Stimulated activated CD8-positive, alpha-beta memory T cell treated with anti-CD3 and anti-CD28 coated beads, Interleukin-15, amount 100 ng/mL, for 1 hour (primary cell): ENCODE data around the gene ABHD12.

Experiments used
- DNase-seq: peaks from one replicate; pipeline ENCODE4 v3.0.0-alpha.2; 2020; ENCODE audit warnings: low read depth

ABHD12 gene

DNA sequence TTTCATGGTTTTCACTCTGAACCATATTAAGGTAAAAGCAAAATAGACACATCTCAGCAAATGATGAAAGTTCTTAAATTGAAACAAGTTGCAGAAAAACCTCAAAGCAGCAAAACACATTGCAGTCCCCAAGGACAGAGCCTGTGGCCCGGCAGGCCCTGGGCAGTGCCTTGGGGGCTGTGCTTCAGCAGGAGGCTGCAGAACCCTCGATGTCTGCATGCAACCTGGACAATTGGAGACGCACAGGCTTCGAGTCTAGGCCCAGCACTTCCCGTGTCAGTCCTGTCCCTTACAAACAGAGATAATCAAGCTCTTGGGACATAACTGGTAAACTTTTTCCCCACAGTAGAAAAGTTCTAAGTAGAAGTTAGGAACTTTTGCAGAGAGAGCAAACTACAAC lies 133.5 kb downstream of the ABHD12 start:
- DNase-seq = no peak

DNA sequence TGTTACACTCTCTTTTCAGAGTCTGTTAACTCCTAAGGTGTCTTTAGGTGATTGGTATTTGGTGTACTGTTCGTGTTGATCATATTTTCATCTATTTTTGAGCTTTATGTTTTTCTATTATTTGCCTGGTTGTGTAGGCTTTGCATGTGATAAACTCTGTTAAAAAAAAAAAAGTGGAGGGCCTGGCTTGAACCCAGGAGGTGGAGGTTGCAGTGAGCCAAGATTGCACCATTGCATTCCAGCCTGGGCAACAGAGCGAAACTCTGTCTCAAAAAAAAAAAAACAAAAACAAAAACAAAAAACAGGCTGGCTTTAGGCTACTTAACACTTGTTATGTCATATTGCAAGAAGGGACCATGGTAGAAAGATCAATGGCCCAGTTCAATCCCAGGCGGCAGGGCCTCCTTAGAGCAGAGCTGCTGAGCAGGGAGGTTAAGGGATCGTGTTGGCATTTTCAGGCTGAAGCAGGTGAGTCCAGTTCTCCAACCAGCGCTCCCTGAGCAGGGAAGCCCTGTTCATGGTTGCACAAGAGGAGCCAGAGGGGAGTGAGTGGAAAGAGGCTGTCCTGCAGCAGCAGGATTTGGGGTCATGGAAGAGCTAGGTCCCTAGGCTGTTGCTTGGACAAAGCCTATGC lies 134.3 kb downstream of the ABHD12 start:
- DNase-seq = no peak

GRCh38 chr20:25254986-25255680 lies 135.5 kb downstream of the ABHD12 start:
- DNase-seq = no peak

DNA sequence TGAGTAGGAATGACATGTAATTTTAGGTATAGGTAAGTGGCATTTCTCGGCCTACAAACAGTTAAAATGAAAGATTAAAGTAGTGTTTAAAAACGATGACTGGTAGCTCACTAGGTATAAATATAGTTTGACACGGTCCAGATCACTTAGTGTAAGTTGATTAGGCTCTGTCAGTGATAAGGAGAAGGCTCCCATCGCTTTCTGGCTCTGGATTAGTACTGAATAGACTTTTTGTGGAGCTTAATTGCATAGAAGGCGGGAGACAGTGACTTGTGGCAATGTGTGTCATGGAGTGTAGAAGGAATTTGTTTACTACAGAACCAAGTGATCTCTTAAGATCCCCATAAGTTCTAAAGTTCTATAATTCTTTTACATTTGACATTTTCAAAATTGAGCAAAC lies 136.1 kb downstream of the ABHD12 start:
- no peak for DNase-seq

GRCh38 chr20:25253606-25254275 lies 136.9 kb downstream of the ABHD12 start:
- no peak for DNase-seq

- DNase-seq = no peak
Measured at GRCh38 chr20:25252686-25253421, 137.8 kb downstream of the ABHD12 start.

- DNase-seq = no peak
Measured at GRCh38 chr20:25252230-25252651, 138.4 kb downstream of the ABHD12 start.

GRCh38 chr20:25251558-25251957 lies 139.1 kb downstream of the ABHD12 start:
- no peak for DNase-seq

- no peak for DNase-seq
Measured at GRCh38 chr20:25251019-25251418, 139.6 kb downstream of the ABHD12 start.

- DNase-seq = no peak
Measured at GRCh38 chr20:25250508-25250907, 140.1 kb downstream of the ABHD12 start.
